ES-I3 (cell line): ENCODE measurements around the gene HINT1.
"Not testable (repeated sequence)": the region's sequence is repeated elsewhere in the genome, so short reads cannot be mapped to it uniquely, and the experiment has no call there.

Experiments
- H3K36me3 ChIP-seq: 2 replicates; pipeline ENCODE4 v1.6.1; 2013; ENCODE audit warnings: mild to moderate bottlenecking, low read length, control low read depth, moderate library complexity; ENCODE audit not compliant: insufficient read depth
- H3K4me1 ChIP-seq: 2 replicates; pipeline ENCODE4 v1.6.1; 2013; ENCODE audit warnings: mild to moderate bottlenecking, control low read depth, low read length; ENCODE audit not compliant: insufficient read depth
- H3K9ac ChIP-seq: 2 replicates; pipeline ENCODE4 v1.6.1; 2013; ENCODE audit warnings: low read depth, mild to moderate bottlenecking, low read length, moderate library complexity
- H3K9me3 ChIP-seq: 2 replicates; pipeline ENCODE4 v1.6.1; 2013; ENCODE audit warnings: mild to moderate bottlenecking, low read length, moderate library complexity; ENCODE audit not compliant: control insufficient read depth, insufficient read depth

The HINT1 gene

DNA sequence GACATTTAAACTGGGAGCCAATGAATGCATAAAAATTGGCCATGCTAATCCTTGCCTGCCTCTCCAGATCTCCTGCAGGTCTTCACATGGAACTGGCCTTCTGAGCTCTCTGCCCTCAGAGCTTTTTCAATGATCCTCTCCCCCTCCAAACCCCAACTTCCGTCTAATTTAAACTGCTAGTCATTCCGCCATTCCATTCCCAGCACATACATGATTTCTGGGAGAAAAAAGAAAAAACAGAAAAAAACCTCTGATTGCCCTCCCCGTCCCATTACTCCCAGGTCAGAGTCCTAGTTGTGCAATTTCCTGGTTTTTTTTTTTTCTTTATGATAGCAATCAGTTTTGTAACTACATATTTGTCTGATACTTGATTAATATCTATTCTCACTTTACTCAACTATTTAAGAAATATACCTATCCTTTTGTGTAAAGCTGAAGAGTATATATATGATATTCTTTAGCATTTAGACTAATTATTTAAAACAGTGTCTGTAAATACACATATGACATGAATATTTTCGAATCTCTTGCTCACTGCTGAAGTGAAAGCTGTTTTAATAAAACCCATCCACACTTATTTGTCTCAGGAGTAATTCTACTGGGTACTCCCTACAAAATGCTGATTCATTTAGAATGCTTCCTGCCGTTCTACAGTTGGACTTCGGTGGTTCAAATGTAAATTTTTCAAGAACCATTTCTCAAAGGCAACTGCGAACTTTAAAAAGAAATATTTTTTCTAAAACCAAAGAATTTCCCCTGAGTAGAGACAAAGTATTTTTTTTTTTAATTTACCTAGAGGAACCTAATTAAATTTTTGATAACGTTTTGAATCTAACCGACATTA is 1.6 kb downstream of the HINT1 start:
- no peaks in the 10 kb centered on the region for H3K9me3 ChIP-seq
- H3K4me1 ChIP-seq = no peaks in the 10 kb centered on the region; the same call in 1 of the 2 replicates
- peaks cover 16% of the 10 kb centered on the region; the same call in 1 of the 2 replicates for H3K36me3 ChIP-seq
- H3K9ac ChIP-seq = peak overlapping the region; percentile 83

DNA sequence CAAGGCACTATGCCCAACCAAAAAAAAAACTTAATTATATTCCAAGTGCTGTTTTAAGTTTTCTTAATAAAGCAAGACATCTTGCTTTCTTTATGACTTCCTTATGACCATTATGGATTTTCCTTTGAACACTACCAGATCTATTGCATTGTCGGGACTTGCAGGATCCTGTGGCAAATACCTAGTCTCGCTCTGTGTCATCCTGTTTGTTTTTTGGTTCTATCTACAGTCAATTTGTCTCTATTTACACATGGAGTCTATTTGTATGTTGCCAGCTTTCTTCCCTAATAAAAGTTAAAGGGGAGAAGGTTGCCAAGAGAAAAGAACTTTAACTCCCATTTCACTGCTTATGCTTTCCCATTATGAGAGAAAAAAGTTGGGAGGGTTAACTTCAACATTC is 4.9 kb downstream of the HINT1 start:
- peaks cover 18% of the 10 kb centered on the region for H3K36me3 ChIP-seq
- no peaks in the 10 kb centered on the region for H3K9me3 ChIP-seq
- no peaks in the 10 kb centered on the region; the same call in 1 of the 2 replicates for H3K4me1 ChIP-seq
- no peak overlapping the region for H3K9ac ChIP-seq

DNA sequence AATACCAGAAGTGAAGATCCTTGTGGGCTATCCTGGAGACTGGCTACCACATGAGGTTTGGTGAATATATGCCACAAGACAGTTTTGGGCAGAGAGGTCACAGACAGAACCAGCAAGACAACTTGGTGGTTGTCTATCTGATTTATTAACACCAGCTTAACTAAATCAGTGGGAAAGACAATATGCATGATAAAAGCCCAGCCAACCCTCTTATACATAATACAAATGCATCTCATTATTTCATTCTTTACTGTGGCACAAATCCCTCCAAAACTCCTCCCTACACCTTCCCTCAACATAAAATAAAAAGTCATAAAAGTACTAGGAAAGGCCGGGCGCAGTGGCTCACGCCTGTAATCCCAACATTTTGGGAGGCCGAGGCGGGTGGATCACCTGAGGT is 8.1 kb downstream of the HINT1 start:
- no peaks in the 10 kb centered on the region for H3K9me3 ChIP-seq
- H3K4me1 ChIP-seq = no peaks in the 10 kb centered on the region
- peaks cover 15% of the 10 kb centered on the region for H3K36me3 ChIP-seq

DNA sequence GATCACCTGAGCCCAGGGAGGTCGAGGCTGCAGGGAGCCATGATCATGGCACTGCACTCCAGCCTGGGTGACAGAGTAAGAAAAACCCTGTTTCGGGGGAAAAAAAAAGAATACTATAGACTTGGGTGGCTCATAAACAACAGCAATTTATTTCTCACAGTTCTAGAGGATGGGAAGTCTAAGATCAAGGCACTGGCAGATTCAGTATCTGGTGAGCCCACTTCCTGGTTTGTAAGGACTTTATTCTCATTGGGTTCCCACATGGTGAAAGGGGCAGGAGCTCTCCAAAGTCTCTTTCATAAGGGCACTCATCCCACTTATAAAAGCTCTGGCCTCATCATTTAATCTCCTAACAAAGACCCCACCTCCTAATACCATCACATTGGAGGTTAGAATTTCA is 8.7 kb downstream of the HINT1 start:
- peaks cover 13% of the 10 kb centered on the region for H3K36me3 ChIP-seq

More for the DNA sequence above, 8.1 kb downstream of the HINT1 start:
- no peak overlapping the region for H3K9ac ChIP-seq

DNA sequence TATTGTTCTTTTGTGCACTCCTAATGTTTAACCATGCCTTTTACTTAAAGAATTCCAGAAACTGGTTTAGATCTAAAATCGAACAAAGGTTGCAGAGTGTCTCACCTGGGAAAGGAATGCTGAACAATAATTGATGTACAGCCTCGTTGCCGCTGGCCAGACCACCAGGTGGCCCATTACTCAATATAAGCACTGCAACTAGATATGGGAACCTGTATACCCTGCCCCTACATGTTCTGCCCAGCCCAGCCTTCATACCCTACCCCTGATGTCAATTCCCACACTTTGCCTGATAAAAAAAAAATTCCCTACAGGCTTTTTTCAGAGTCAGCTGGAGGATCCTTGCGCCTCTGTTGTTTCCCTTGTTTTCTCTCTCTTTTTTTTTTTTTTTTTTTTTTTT is 13.8 kb downstream of the HINT1 start:
- no peak overlapping the region for H3K9ac ChIP-seq
- H3K36me3 ChIP-seq = 0 out of 2 replicates have a peak, but pooled peaks cover 2% of the 10 kb centered on the region
- no peaks in the 10 kb centered on the region for H3K9me3 ChIP-seq
- no peaks in the 10 kb centered on the region for H3K4me1 ChIP-seq

More for the DNA sequence above, 8.7 kb downstream of the HINT1 start:
- H3K9ac ChIP-seq = no peak overlapping the region
- H3K4me1 ChIP-seq = no peaks in the 10 kb centered on the region
- H3K9me3 ChIP-seq = no peaks in the 10 kb centered on the region

DNA sequence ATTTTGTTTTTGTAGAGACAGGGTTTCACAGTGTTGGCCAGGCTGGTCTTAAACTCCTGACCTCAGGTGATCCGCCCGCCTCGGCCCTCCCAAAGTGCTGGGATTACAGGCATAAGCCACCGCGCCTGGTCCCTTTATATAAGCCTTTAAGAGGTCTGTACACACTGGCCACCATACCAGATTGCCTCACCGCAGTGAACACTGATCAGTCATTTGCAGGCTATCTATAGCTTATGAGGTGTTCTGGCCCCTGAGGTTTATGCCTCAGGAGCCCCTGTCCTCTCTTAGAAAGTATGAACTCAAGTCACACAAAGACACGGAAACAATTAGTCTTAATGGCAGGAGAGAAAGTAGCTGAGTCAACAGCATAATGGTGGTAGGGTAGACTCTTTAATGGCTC is 14.6 kb downstream of the HINT1 start:
- H3K9ac ChIP-seq = no peak overlapping the region
- no peaks in the 10 kb centered on the region for H3K9me3 ChIP-seq
- H3K36me3 ChIP-seq = no peaks in the 10 kb centered on the region
- H3K4me1 ChIP-seq = no peaks in the 10 kb centered on the region

DNA sequence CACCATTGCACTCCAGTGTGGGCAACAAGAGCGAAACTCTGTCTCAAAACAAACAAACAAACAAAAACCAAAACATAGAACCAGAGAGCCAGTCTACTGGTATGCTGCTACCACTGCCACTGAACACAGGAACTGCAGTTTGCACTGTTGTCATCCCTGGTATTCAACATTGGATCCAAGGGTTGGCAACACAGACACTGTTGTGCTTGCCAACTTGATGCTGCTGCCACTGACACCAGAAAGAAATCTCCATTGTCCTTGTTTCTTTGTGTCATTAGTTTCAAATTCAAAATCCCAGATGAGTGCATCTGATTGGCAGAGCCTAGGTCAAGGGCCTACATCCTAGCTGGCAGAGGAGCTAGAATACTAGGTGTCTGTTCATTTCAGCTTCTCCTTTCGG is 16.2 kb downstream of the HINT1 start:
- Histone ChIP-seq H3K9me3 (no peaks in the 10 kb centered on the region), H3K9ac (no peak overlapping the region), H3K36me3 (no peaks in the 10 kb centered on the region), H3K4me1 (no peaks in the 10 kb centered on the region)

DNA sequence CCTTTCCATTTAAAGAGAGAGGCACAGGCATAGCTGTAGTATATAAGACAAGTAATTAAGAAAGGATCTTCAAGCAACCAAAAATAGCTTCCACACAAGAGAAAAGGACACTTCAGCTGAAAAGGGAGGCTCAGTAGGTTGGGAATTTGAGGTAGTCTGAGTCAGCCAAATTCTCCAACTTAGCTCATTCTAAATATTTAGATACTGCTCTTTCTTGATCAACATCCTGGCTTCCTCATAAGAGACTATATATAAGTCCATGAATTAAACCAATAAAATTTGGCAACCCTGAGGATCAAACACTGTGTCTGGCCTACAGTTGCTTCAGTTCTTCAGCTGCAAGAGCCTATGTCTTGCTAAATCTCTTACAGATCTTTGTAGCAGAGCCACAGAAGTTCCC is 17.8 kb downstream of the HINT1 start:
- H3K36me3 ChIP-seq = no peaks in the 10 kb centered on the region
- no peak overlapping the region for H3K9ac ChIP-seq
- H3K9me3 ChIP-seq = no peaks in the 10 kb centered on the region
- no peaks in the 10 kb centered on the region for H3K4me1 ChIP-seq

DNA sequence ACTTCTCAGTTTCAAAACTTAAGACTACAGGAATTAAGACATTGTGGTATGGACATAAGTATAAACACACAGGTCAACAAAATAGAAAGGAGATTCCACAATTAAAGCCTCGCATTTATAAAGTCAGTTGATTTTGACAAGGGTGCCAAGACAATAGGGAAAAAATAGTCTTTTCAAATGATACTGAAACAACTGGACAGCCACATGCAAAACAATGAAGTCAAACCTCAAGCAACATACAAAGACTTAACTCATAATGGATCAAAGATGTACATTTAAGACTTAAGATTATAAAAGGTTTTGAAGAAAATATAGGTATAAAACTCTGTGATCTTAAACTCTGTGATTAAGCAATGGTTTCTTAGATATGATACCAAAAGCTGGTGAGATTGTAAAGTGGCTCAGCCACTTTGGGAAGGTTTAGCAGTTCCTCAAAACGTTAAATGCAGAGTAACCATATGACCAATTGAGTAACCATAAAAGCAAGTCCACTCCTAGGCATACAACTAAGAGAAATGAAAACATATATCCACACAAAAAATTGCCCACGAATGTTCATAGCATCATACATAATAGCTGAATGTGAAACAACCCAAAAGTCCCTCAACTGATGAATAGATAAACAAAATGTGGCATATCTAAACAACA is 22.0 kb downstream of the HINT1 start:
- Histone ChIP-seq H3K9ac (no peak overlapping the region), H3K9me3 (no peaks in the 10 kb centered on the region), H3K4me1 (no peaks in the 10 kb centered on the region), H3K36me3 (no peaks in the 10 kb centered on the region)

DNA sequence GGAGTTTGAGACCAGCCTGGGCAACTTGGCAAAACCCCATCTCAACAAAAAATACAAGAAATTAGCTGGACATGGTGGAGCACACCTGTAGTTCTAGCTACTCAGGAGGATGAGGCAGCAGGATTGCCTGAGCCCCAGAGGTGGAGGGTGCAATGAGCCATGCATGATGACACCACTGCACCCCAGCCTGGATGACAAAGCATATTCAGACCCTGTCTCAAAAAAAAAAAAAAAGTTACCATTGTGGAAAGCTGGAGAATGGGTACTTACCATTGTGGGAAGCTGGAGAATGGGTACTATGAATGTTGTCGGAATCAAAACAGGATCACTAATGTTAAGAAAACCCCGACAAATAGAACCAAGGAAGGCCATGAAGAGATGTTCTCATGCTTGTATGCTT is 25.7 kb downstream of the HINT1 start:
- Histone ChIP-seq H3K4me1 (no peaks in the 10 kb centered on the region), H3K9ac (no peak overlapping the region), H3K36me3 (no peaks in the 10 kb centered on the region), H3K9me3 (no peaks in the 10 kb centered on the region)

DNA sequence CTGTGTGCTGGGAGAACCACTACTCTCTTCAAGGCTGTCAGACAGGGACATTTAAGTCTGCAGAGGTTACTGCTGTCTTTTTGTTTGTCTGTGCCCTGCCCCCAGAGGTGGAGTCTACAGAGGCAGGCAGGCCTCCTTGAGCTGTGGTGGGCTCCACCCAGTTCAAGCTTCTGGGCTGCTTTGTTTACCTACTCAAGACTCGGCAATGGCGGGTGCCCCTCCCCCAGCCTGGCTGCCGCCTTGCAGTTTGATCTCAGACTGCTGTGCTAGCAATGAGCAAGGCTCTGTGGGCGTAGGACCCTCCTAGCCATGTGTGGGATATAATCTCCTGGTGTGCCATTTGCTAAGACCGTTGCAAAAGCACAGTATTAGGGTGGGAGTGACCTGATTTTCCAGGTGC is 26.6 kb downstream of the HINT1 start:
- not testable (repeated sequence) for H3K36me3 ChIP-seq, H3K4me1 ChIP-seq

DNA sequence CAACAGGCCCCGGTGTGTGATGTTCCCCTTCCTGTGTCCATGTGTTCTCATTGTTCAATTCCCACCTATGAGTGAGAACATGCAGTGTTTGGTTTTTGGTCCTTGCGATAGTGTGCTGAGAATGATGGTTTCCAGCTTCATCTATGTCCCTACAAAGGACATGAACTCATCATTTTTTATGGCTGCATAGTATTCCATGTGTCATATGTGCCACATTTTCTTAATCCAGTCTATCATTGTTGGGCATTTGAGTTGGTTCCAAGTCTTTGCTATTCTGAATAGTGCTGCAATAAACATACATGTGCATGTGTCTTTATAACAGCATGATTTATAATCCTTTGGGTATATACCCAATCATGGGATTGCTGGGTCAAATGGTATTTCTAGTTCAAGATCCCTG is 32.0 kb downstream of the HINT1 start:
- not testable (repeated sequence) for H3K9ac ChIP-seq, H3K36me3 ChIP-seq, H3K4me1 ChIP-seq, H3K9me3 ChIP-seq

More for the DNA sequence above, 26.6 kb downstream of the HINT1 start:
- H3K9ac ChIP-seq, H3K9me3 ChIP-seq: not testable (repeated sequence)

DNA sequence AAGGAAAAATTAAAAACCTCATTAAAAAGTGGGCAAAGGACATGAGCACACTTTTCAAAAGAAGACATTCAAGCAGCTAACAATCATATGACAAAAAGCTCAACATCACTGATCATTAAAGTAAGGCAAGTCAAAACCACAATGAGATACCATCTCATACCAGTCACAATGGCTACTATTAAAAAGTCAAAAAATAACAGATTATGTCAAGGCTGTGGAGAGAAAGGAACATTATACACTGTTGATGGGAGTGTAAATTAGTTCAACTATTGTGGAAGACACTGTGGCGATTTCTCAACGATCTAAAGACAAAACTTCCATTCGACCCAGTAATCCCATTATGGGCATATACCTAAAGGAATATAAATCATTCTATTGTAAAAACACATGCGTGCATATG is 35.8 kb downstream of the HINT1 start:
- Histone ChIP-seq H3K9me3 (peaks cover 3% of the 10 kb centered on the region; the same call in 1 of the 2 replicates), H3K9ac (no peak overlapping the region), H3K36me3 (no peaks in the 10 kb centered on the region), H3K4me1 (no peaks in the 10 kb centered on the region)

DNA sequence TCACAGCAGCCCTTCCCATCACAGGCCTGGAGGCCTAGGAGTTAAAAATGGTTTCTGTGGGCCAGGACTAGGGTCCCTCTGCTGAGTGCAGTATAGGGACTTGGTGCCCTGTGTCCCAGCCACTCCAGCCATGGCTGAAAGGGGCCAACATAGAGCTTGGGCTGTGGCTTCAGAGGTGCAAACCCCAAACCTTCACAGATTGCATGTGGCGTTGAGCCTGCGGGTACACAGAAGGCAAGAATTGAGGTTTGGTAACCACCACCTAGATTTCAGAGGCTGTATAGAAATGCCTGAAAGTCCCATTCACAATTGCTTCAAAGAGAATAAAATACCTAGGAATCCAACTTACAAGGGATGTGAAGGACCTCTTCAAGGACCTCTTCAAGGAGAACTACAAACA is 37.8 kb downstream of the HINT1 start:
- H3K9ac ChIP-seq, H3K9me3 ChIP-seq, H3K36me3 ChIP-seq, H3K4me1 ChIP-seq: not testable (repeated sequence)

DNA sequence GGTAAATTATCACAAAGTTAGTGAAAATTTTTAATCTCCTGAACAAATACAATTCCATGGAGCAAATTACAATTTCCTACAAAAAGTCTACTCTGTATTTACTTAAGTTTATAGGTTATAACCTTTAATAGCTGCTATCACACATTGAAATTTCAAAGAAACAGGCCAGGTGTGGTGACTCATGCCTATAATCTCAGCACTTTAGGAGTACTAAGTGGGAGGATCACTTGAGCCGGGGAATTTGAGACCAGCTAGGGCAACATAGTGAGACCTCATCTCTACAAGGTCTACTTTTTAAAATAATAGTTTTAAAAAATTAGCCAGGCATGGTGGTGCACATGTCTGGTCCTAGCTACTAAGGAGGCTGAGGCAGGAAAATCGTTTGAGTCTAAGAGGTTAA is 50.3 kb downstream of the HINT1 start:
- Histone ChIP-seq H3K9ac (no peak overlapping the region), H3K4me1 (no peaks in the 10 kb centered on the region), H3K36me3 (no peaks in the 10 kb centered on the region), H3K9me3 (no peaks in the 10 kb centered on the region)
